H1 (cell line): ENCODE measurements around the gene SLC6A3. TPM values are rescaled to one million over a fixed set of nuclear protein-coding genes. Genes with fewer than 3 reads are reported as not detected.

ENCODE experiments used
- CBX8 ChIP-seq: fragments of 300-800, 300-1000 bp; sonication (generic); IDR thresholded peaks from 2 replicates; pipeline ENCODE4 v1.7.1; 2016; ENCODE audit warnings: low read depth, low read length, borderline replicate concordance
- EP300 ChIP-seq, 2 experiments: IDR thresholded peaks; 1 replicate in 1 of 2; 2 replicates in 1 of 2; pipeline ENCODE4 v1.6.1; 2011 to 2012; ENCODE audit warnings: low read depth in 2 of 2, low read length in 2 of 2, mild to moderate bottlenecking in 2 of 2, borderline replicate concordance in 1 of 2, inconsistent platforms in 1 of 2, moderate library complexity in 1 of 2
- EZH2 ChIP-seq: fragments of 200-600 bp; sonication (generic); IDR thresholded peaks from 2 replicates; pipeline ENCODE4 v1.7.1; 2012; ENCODE audit warnings: low read depth, mild to moderate bottlenecking, moderate library complexity, low read length, inconsistent platforms; ENCODE audit not compliant: severe bottlenecking
- TAF7 ChIP-seq: optimal IDR thresholded peaks from 2 replicates; pipeline ENCODE3; 2011; ENCODE audit warnings: low read depth, mild to moderate bottlenecking, inconsistent platforms, low read length, moderate library complexity, borderline replicate concordance
- polyA plus RNA-seq, 7 experiments: library from polyadenylated mRNA; depleted of rRNA in 3 of 7; stranded (reverse) in 5 of 7; unstranded in 2 of 7; fragments of >200 nt in 5 of 7; fragments of 200-250 nt in 2 of 7; gene quantifications; 1 replicate in 5 of 7; 2 replicates in 1 of 7; 4 replicates in 1 of 7; pipeline versions ENCODE4 v1.2.1 to v1.2.3, GENCODE V29; 2011 to 2013; ENCODE audit warnings: missing spikeins in 2 of 7, mixed read lengths in 2 of 7
- total RNA-seq: library from RNA; stranded (reverse); fragmentation: NEBNext Ultra II Directional; extraction: Animal tissue kit (Norgen Biotek cat#: 25700); gene quantifications from 2 replicates; pipeline ENCODE4 v1.2.1, GENCODE V29; 2021
- TF ChIP-seq, protein P1 (sequence below): IDR thresholded peaks from 2 replicates; pipeline ENCODE4 v1.6.1; 2012; ENCODE audit warnings: low read length, inconsistent platforms

The SLC6A3 gene
- total and polyA plus RNA-seq, 2 of the 8 experiments (the other 6 are each of a cell fraction or from before 2014, with no cell fraction given): 0.48 to 0.91 TPM

DNA sequence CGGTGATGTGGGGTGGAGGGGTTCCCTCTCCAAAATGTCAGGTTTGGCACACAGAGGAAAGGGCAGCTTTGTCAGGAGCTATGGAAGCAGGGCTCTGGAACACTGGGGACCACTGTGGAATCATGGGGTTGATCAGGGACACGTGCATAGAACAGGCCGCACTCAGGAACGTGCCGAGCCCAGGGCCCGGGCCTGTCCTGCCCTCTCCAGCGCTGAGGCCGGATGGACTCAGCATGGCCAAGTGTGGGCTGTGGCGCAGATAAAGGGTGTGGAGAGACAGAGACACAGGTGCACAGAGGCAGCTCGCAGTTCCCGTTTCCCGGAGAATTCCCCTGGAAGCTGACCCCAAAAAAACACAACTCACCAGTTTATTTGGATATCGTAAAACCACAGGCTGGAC is 37.8 kb upstream of the SLC6A3 start (continued):
- no peak for TF ChIP-seq CBX8
- TF ChIP-seq TAF7: no peak
- no peak for TF ChIP-seq EZH2
- no peak for TF ChIP-seq EP300 (IDR thresholded peaks at IDR 0.05; ENCODE audit: borderline replicate concordance in 1 of 2, low read depth in 2 of 2, low read length in 2 of 2)
- TF ChIP-seq, protein P1, sequence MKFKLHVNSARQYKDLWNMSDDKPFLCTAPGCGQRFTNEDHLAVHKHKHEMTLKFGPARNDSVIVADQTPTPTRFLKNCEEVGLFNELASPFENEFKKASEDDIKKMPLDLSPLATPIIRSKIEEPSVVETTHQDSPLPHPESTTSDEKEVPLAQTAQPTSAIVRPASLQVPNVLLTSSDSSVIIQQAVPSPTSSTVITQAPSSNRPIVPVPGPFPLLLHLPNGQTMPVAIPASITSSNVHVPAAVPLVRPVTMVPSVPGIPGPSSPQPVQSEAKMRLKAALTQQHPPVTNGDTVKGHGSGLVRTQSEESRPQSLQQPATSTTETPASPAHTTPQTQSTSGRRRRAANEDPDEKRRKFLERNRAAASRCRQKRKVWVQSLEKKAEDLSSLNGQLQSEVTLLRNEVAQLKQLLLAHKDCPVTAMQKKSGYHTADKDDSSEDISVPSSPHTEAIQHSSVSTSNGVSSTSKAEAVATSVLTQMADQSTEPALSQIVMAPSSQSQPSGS: no peak
- TF ChIP-seq, all 59 proteins: peak for 0
